K562 (cell line): ENCODE results near the gene NMBR. TPM values are rescaled to one million over a fixed set of nuclear protein-coding genes. Genes with fewer than 3 reads are reported as not detected.
A peak's percentile ranks its signal among the peaks of the same experiment; 100 is the strongest.

Experiments
- ELF1 ChIP-seq: fragments of 200-800 bp; sonication (Bioruptor generic); IDR thresholded peaks from 2 replicates; pipeline ENCODE4 v1.6.1; 2016; ENCODE audit warnings: missing genetic modification characterization, missing compliant biosample characterization
- ELF2 ChIP-seq: fragments of 250-450 bp; sonication (Bioruptor Pico); IDR thresholded peaks from 2 replicates; pipeline ENCODE4 v1.5.0; 2021; ENCODE audit warnings: mild to moderate bottlenecking
- ESRRA ChIP-seq: fragments of 450-650 bp; IDR thresholded peaks from 2 replicates; pipeline ENCODE4 v1.6.1; 2014; ENCODE audit warnings: low read depth, mild to moderate bottlenecking, moderate library complexity, borderline replicate concordance
- HEY1 ChIP-seq: fragments of 250-450 bp; sonication (Bioruptor Pico); IDR thresholded peaks from 2 replicates; pipeline ENCODE4 v1.5.0; 2020; ENCODE audit warnings: mild to moderate bottlenecking, moderate library complexity, borderline replicate concordance
- HINFP ChIP-seq: fragments of 450-650 bp; conservative IDR thresholded peaks from 2 replicates; pipeline ENCODE4 v1.6.1; 2016; ENCODE audit warnings: missing genetic modification characterization, low read depth, mild to moderate bottlenecking, control low read depth, missing compliant biosample characterization
- HOXB6 ChIP-seq: fragments of 250-450 bp; sonication (Bioruptor Pico); IDR thresholded peaks from 2 replicates; pipeline ENCODE4 v1.5.1; 2022; ENCODE audit warnings: mild to moderate bottlenecking, borderline replicate concordance
- ID3 ChIP-seq, 2 experiments: fragments of 250-450 bp in 1 of 2; fragments of 450-650 bp in 1 of 2; sonication (Bioruptor Pico) in 1 of 2; IDR thresholded peaks; 2 replicates each; pipeline versions ENCODE4 v1.6.1 to v1.8.0; 2016 to 2021; ENCODE audit warnings: mild to moderate bottlenecking in 2 of 2, moderate library complexity in 2 of 2, missing compliant biosample characterization in 1 of 2, missing genetic modification characterization in 1 of 2
- POLR2G ChIP-seq: fragments of 200-400 bp; formaldehyde crosslinking; IDR thresholded peaks from 2 replicates; pipeline ENCODE4 v1.6.1; 2017; ENCODE audit warnings: low read depth, mild to moderate bottlenecking, antibody characterized with exemption, low read length, moderate library complexity
- PRDM10 ChIP-seq: fragments of 450-650 bp; IDR thresholded peaks from 2 replicates; pipeline ENCODE4 v1.6.1; 2018; ENCODE audit not compliant: partially characterized antibody
- SP2 ChIP-seq: IDR thresholded peaks from 2 replicates; pipeline ENCODE4 v1.6.1; 2011; ENCODE audit warnings: mild to moderate bottlenecking, low read depth, low read length, moderate library complexity; ENCODE audit not compliant: poor library complexity, severe bottlenecking; ENCODE audit errors: extremely low read depth
- ZKSCAN3 ChIP-seq: fragments of 250-450 bp; sonication (Bioruptor Pico); IDR thresholded peaks from 2 replicates; pipeline ENCODE4 v1.4.0; 2020
- polyA plus RNA-seq, 8 experiments: library from polyadenylated mRNA; depleted of rRNA in 4 of 8; stranded (reverse) in 5 of 8; unstranded in 3 of 8; fragments of >200 nt; fragmentation: Nextera tagmentation in 2 of 8; fragmentation: Illumina TruSeq in 1 of 8; extraction: Ambion mirVana in 2 of 8; extraction: Trizol in 1 of 8; gene quantifications; 2 replicates each; pipeline versions ENCODE4 v1.2.1 to v1.2.3, GENCODE V29; 2011 to 2014; ENCODE audit warnings: inconsistent platforms in 1 of 8, missing spikeins in 1 of 8
- total RNA-seq, 7 experiments: library from RNA; depleted of rRNA in 6 of 7; stranded (reverse); fragments of >200 nt in 6 of 7; fragmentation: Illumina TruSeq in 2 of 7; extraction: Trizol in 2 of 7; gene quantifications; 2 replicates each; pipeline versions ENCODE4 v1.2.1 to v1.2.3, GENCODE V29; 2011 to 2021; ENCODE audit warnings: low replicate concordance in 1 of 7

The NMBR gene
- total and polyA plus RNA-seq, 9 of the 15 experiments (the other 6 are each of a cell fraction or from before 2014, with no cell fraction given): not detected

GRCh38 chr6:142146828-142147662 lies at the start of gene NMBR, which contains the start of gene VTA1 (continued):
- TF ChIP-seq ESRRA (peak; percentile 90), HEY1 (CRISPR knock-in tag) (0 out of 2 replicates have a peak, but pooled peaks have one; percentile 37), ELF1 (tag) (peak; percentile 99), HINFP (tag) (no peak), ID3 (CRISPR knock-in tag; IDR thresholded peaks at IDR 0.05) (no peak), ID3 (tag; IDR thresholded peaks at IDR 0.05) (peak; percentile 33; the same call in 1 of the 2 replicates), ZKSCAN3 (no peak), ELF2 (CRISPR knock-in tag) (peak; percentile 96), PRDM10 (peak; percentile 31), SP2 (no peak), POLR2G (peak; percentile 91), HOXB6 (CRISPR knock-in tag) (no peak)
